Measurements from ENCODE around the gene CLIC3.
A peak's percentile ranks its signal among the peaks of the same experiment; 100 is the strongest.

Gene CLIC3

DNA sequence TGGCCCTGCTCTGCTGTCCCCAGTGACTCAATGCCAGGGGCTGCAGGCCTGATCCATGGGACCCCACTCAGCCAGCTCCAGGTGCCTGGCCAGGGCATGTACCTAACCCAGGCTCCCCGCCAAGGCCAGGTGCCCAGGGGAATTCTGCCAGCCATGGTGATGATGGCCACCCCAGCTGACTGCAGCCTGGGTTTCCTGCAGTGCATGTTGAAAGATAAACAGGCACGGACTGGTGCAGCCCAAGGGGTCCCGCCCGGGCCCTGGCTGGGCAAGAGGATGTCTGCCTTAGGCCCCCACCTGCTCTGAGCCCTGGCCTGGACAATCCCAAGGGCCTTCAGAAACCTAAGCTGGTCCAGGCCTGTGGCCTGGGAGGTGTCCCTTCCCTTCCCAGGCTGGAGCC lies 30.5 kb upstream of the CLIC3 start:
- Mint-ChIP-seq H3K36me3 (peaks cover 0 to 6% of the 10 kb centered on the region in 2 donors), H3K4me3 (peak overlapping the region in 1 of 2 donors; percentile 76), H3K9me3 (peaks cover 0 to 2% of the 10 kb centered on the region in 2 donors), H3K27ac (no peak overlapping the region), H3K4me1 (peaks cover 30 to 35% of the 10 kb centered on the region in 2 donors), H3K27me3 (no peaks in the 10 kb centered on the region)
- ATAC-seq (replicated peaks) (no peak), DNase-seq (no peak)

DNA sequence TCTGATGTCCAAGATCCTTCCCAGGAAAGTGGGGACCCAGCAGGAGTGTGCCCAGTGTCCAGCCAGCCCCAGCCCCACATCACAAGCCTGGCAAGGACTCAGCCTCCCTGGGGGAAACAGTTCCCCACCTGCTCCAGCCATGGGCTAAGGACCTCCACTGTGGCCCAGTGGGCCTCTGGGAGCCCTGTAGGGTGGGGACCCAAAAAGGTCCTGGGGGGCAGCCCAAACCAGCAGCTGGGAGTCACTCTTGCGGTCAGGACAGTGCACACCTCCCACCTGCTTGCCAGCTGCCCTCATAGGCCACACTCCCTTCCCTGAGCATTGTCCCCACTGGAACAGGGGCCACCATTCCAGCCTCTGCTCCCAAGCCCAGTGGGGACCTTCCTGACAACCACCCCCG lies 30.0 kb upstream of the CLIC3 start:
- Mint-ChIP-seq H3K4me1 (peaks cover 28 to 30% of the 10 kb centered on the region in 2 donors), H3K27me3 (no peaks in the 10 kb centered on the region), H3K27ac (no peak overlapping the region), H3K4me3 (no peak overlapping the region), H3K9me3 (peaks cover 0 to 2% of the 10 kb centered on the region in 2 donors), H3K36me3 (peaks cover 0 to 6% of the 10 kb centered on the region in 2 donors)
- DNase-seq (no peak), ATAC-seq (replicated peaks) (no peak)

DNA sequence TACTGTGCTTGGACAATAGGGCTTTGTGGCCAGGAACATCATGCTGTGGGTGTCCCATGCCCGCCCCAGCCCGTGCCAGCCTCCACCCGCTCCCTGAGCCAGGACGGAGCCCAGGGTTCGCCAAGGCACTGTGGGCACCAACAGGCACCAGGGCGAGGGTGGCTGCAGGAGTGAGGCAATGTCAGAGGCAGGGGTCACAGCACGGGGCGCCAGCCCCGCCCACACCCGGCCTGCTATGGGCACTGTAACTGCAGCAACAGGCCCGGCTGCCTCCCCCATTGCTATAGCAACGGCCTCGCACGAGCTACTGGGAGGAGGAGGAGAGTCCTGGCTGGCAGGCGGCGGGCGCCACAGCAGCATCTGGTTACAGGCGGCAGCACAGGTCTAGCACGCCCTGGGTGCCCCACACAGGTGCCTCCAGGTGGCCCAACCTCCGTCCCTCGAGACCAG lies 29.2 kb upstream of the CLIC3 start:
- Mint-ChIP-seq H3K4me3 (no peak overlapping the region), H3K4me1 (peaks cover 22 to 24% of the 10 kb centered on the region in 2 donors), H3K27me3 (no peaks in the 10 kb centered on the region), H3K27ac (no peak overlapping the region), H3K9me3 (peaks cover 0 to 2% of the 10 kb centered on the region in 2 donors), H3K36me3 (peaks cover 0 to 4% of the 10 kb centered on the region in 2 donors)
- DNase-seq (no peak), ATAC-seq (replicated peaks) (no peak)

DNA sequence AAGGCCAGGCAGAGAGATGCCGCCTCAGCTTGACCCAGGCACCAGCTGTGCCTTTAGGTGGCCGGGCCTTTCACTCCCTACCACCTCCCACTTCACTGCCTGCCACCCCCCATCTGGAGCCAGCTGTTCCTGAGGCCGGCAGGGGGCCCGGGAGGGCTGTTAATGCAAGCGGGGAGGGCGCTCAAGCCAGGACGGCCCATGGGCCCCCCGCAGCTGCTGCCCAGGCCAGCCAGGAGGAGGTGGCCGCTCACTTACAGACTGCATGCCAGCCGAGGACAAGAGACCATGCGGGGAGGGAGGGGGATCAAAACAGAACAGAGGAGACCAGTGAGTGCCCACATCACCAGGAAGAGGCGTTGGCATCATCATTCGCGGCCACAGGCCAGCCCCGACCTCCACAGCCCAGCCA lies 27.2 kb upstream of the CLIC3 start:
- H3K4me3 Mint-ChIP-seq, result no peak overlapping the region
- H3K4me1 Mint-ChIP-seq, result peaks cover 2 to 10% of the 10 kb centered on the region in 2 donors
- peaks cover 0 to 4% of the 10 kb centered on the region in 2 donors for H3K36me3 Mint-ChIP-seq
- no peaks in the 10 kb centered on the region for H3K27me3 Mint-ChIP-seq
- peaks cover 0 to 2% of the 10 kb centered on the region in 2 donors for H3K9me3 Mint-ChIP-seq
- H3K27ac Mint-ChIP-seq, result no peak overlapping the region
- DNase-seq (no peak), ATAC-seq (replicated peaks) (no peak)

DNA sequence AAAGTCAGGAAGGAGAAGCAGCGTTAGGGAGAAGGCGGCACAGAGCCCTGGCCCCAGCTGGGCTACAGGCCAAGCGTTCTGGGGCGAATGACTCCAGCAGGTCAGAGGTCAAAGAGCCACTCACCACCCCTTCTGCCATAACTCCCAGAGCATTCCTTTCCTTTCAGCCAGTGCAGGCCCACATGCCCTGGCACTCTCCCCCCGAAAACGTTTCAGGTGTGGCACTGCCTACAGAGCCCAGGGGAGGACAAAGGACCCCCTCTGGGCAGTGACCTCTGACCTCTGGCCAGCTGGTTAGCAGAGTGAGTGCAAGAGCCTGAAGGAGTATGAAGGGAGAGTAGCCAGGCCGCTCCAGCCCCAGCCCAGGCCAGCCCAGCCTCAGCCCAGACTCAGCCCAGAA lies 26.8 kb upstream of the CLIC3 start:
- peaks cover 0 to 10% of the 10 kb centered on the region in 2 donors for H3K4me1 Mint-ChIP-seq
- DNase-seq, result no peak
- H3K4me3 Mint-ChIP-seq, result no peak overlapping the region
- H3K27me3 Mint-ChIP-seq, result no peaks in the 10 kb centered on the region
- H3K36me3 Mint-ChIP-seq, result peaks cover 0 to 4% of the 10 kb centered on the region in 2 donors
- H3K27ac Mint-ChIP-seq, result peak overlapping the region; percentile 2
- ATAC-seq (replicated peaks), result no peak
- H3K9me3 Mint-ChIP-seq, result peaks cover 0 to 2% of the 10 kb centered on the region in 2 donors

DNA sequence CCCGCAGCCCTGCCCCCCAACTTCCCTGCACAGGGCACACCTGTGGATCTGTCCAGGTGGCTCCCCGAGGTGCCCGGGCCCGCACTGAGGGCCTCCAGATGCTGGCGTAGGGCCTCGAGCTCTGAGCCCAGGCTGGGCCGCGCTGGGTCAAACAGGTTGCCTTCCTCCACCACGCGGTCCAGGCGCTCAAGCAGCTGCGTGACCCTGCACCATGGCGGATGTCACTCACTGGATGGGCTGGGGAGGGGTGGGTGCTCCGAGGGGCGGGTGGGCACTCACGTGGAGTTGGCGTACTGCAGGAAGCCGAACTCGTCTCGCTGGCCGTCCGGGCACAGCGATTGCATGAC lies 26.3 kb upstream of the CLIC3 start:
- no peak for ATAC-seq (replicated peaks)

DNA sequence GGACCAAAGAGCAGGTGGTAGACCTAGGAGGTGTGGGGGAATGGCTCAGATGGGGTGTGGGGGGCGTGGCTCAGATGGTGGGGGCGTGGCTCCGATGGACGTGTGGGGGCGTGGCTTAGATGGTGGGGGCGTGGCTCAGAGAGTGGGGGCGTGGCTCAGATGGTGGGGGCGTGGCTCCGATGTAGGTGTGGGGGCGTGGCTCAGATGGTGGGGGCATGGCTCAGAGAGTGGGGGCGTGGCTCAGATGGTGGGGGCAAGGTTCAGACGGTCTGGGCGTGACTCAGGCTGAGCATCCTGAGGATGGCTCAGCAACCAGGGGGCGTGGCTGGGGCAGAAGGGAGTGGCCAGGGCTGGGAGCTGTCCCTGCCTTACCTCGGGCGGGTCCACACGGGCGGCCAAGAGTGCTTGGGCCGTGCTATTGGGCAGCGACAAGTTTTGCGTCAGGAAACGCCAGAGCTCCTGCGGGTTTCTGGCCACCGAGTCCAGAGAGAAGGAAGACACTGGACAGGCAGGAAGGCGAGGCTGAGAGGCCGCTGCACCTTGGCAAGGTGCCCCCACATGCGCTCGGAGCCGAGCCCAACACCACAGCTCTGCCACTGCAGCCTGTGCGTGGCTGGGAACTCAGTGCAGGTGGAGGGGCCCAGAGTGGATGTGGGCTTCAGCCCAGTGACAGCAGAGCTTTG lies 25.8 kb upstream of the CLIC3 start:
- Mint-ChIP-seq H3K4me3 (no peak overlapping the region), H3K9me3 (peaks cover 0 to 2% of the 10 kb centered on the region in 2 donors), H3K27ac (no peak overlapping the region), H3K27me3 (no peaks in the 10 kb centered on the region), H3K36me3 (peaks cover 2 to 4% of the 10 kb centered on the region in 2 donors), H3K4me1 (peaks cover 0 to 7% of the 10 kb centered on the region in 2 donors)
- ATAC-seq (replicated peaks) (peak; percentile 67), DNase-seq (no peak)

More for the DNA sequence above, 26.3 kb upstream of the CLIC3 start:
- peaks cover 0 to 4% of the 10 kb centered on the region in 2 donors for H3K36me3 Mint-ChIP-seq
- no peaks in the 10 kb centered on the region for H3K27me3 Mint-ChIP-seq
- no peak overlapping the region for H3K27ac Mint-ChIP-seq
- peaks cover 0 to 10% of the 10 kb centered on the region in 2 donors for H3K4me1 Mint-ChIP-seq
- H3K9me3 Mint-ChIP-seq, result peaks cover 0 to 2% of the 10 kb centered on the region in 2 donors
- no peak for DNase-seq
- H3K4me3 Mint-ChIP-seq, result no peak overlapping the region

DNA sequence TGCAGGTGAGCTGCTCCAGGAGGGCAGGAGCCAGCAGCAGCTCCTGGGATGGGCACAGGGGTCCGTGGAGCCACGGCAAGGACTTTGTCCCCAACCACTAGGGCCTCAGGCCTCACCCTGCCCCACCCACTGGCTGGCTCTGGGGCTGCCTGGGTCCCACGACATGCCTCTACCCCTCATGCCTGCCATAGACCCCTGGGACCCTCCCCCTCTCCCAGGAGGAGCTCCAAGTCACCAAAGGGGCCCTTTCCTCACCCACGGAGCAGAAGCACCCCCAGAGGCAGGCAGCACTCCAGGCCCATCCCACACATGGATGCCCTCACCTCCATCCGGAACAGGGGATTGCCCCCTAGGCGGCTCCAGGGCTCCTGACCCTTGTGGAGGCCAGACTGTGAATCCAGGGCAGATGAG lies 25.2 kb upstream of the CLIC3 start:
- Mint-ChIP-seq H3K36me3 (peaks cover 6 to 8% of the 10 kb centered on the region in 2 donors), H3K9me3 (peaks cover 0 to 2% of the 10 kb centered on the region in 2 donors), H3K27me3 (no peaks in the 10 kb centered on the region), H3K4me1 (peaks cover 0 to 3% of the 10 kb centered on the region in 2 donors), H3K27ac (no peak overlapping the region), H3K4me3 (no peak overlapping the region)
- DNase-seq (no peak), ATAC-seq (replicated peaks) (no peak)

DNA sequence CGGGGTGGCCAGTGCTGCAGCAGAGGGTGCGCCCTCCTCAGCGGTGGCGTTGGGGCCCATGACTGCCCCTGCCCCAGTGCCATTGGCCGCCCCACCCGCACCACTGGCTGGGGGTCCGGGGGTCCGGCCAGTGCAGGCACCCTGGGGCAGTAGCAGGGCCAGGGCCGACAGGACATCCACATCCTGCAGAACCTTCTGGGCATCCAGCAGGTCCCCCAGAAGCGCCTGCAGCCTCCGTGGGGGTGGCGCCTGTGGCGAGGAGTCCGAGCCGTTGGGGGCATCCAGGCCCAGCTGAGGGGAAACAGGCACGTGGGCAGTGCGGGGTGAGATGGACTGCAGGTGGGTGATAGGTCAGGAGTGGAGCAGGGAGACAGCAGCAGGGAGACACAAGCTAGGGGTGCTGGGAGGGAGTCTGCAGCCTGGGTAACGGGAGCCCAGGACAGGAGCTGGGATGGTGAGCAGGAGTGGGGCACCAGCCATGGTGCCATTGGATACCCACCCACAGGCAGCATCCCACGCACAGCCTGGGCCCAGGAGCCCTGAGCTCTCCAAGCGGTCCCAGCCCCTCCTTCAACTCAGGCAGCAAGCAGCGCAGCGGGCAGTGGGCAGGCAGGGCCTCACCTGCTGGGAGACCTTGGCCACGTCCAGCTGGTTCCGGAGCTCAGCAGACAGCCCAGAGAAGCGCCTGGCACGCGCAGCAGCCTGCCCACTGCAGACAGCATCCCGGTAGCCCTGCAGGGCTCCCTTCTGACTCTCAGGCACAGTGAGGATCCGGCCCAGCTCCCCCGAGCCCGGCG lies 24.6 kb upstream of the CLIC3 start:
- no peak for DNase-seq
- Mint-ChIP-seq H3K27ac (no peak overlapping the region), H3K9me3 (peaks cover 0 to 2% of the 10 kb centered on the region in 2 donors), H3K4me1 (peaks cover 0 to 3% of the 10 kb centered on the region in 2 donors), H3K4me3 (no peak overlapping the region), H3K36me3 (peaks cover 6 to 8% of the 10 kb centered on the region in 2 donors), H3K27me3 (no peaks in the 10 kb centered on the region)
- ATAC-seq (replicated peaks), result no peak

DNA sequence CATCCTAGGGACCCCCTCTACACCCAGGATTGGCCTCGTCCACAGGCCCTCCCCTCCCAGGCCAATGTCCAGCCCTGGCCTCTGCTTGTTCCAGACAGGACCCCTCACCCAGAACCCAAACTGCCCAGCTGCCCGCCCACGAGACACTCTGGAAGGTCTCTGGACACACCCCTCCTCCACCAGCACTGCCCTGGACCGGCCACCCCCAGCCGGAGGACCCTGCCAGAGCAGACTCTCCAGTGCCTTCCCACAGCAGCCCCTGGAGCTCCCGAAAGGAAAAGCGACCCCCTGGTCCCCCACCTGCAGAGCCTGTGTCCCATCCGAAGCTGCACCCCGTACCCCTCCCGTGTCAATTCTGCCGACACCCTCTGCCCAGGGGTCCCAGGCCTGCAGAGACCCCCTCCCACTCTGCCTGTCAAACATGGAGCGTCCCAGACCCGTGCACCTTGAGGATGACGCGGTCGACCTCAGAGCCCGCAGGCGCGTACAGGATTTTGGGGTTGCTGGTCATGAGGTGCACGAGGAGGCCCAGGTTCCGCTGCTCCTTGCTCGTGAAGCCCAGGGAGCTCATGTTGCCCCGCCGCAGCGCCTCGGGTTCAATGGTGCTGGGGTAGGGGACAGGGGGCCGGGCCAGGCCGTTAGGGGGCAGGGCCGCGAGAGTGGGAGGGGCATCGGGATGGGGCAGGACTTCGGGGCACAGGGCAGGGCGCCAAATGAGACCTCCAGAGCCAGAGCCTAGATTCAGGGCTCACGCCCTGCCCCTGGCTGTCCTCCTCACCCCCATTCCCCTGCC lies 23.7 kb upstream of the CLIC3 start:
- ATAC-seq (replicated peaks) (no peak), DNase-seq (no peak)
- peaks cover 6 to 8% of the 10 kb centered on the region in 2 donors for H3K36me3 Mint-ChIP-seq
- H3K27ac Mint-ChIP-seq, result no peak overlapping the region
- H3K4me3 Mint-ChIP-seq, result no peak overlapping the region
- peaks cover 0 to 2% of the 10 kb centered on the region in 2 donors for H3K4me1 Mint-ChIP-seq
- H3K27me3 Mint-ChIP-seq, result no peaks in the 10 kb centered on the region
- H3K9me3 Mint-ChIP-seq, result peaks cover 0 to 2% of the 10 kb centered on the region in 2 donors

DNA sequence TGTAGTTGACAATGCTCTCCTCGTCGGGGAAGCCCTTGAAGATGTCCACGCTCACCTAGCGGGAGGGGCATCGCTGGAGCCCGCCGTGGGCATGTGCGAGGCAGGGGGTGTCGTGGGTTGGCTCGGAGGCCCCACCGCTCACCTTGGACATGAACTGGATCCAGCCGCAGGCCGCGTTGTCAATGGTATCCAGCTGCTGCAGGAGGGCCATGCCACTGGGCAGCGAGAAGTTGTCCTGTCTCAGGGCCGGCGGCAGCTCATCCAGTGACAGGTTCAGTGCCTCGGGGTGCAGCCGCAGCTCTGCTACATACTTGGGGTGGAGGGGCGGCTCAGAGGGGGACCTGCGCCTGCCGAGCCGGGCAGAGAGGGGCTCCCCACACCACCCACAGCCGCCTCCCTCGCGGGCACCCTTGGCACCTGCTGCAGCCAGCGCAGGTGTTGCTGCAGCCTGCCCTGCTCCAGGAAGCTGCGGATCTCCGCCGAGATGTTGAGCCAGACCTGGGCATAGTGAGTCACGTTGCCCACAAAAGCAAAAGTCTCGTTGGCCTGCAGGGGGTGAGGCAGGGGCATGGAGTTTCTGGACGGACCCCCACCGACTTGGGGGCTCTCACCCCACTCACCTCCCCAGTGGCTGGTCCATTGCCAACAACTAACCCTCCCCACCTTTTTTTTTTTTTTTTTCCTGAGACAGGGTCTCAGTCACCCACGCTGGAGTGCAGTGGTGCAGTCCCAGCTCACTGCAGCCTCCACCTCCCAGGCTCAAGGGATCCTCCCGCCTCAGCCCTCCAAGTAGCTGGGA lies 22.6 kb upstream of the CLIC3 start:
- Mint-ChIP-seq H3K4me3 (no peak overlapping the region), H3K27ac (no peak overlapping the region), H3K4me1 (peaks cover 0 to 2% of the 10 kb centered on the region in 2 donors), H3K36me3 (peaks cover 8% of the 10 kb centered on the region in 2 donors), H3K27me3 (no peaks in the 10 kb centered on the region), H3K9me3 (peaks cover 0 to 2% of the 10 kb centered on the region in 2 donors)
- ATAC-seq (replicated peaks) (no peak), DNase-seq (no peak)

DNA sequence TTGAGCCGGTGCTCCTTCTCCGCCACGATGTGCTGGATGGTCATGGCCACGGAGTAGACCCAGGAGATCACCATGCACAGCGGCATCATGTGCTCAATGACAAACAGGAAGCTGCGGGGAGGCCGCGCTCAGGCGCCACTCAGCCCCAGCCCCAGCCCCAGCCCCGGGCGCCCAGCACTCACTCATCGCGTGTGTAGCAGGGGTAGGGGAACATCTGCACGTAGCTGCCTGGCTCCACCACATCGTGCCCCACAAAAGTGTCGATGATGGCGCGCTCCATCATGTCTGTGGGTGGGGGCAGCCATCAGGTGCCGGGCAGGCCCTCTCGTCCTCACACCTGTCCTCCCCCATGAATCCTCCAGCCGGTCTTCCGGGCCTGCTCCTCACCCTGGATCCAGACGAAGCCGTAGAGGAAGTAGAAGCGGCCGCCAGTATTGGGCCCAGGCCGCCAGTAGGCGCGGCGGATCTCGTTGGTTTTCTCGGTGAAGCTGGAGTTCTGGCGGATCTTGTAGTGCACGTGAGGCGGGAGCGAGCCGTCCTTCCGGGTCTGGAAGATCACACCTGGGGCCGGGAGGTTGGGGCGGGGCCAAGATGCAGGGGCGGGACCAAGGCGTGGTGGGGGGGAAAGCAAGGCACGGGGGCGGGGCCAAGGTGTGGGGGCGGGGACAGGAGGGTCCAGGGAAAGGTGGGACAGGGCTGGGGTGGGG lies 21.6 kb upstream of the CLIC3 start:
- peaks cover 8% of the 10 kb centered on the region in 2 donors for H3K36me3 Mint-ChIP-seq
- H3K4me1 Mint-ChIP-seq, result peaks cover 0 to 2% of the 10 kb centered on the region in 2 donors
- no peak for DNase-seq
- no peak for ATAC-seq (replicated peaks)
- peaks cover 0 to 2% of the 10 kb centered on the region in 2 donors for H3K9me3 Mint-ChIP-seq
- H3K27ac Mint-ChIP-seq, result no peak overlapping the region
- H3K27me3 Mint-ChIP-seq, result no peaks in the 10 kb centered on the region
- no peak overlapping the region for H3K4me3 Mint-ChIP-seq

DNA sequence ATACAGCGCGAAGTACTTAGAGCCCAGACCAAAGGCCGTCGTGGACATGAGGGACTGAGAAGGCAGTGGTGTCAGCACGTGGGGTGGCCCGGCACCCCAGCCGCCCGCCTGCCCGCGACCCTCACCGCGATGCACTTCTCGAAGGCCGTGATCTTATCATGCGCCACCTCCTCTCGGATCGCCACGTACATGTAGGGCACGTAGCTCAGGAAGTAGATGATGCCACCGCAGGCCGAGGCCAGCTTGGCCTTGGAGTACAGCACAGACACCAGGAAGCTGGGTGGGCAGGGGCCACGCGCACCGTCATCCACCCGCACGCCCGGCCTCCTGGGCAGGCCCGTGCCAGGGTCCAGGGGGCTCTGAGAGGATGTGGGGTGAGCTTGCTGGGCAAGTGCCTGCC lies 20.7 kb upstream of the CLIC3 start:
- no peak for ATAC-seq (replicated peaks)
- Mint-ChIP-seq H3K4me1 (peaks cover 0 to under 1% of the 10 kb centered on the region in 2 donors), H3K27ac (no peak overlapping the region), H3K27me3 (no peaks in the 10 kb centered on the region), H3K4me3 (no peak overlapping the region), H3K36me3 (peaks cover 6 to 8% of the 10 kb centered on the region in 2 donors), H3K9me3 (peaks cover 0 to under 1% of the 10 kb centered on the region in 2 donors)
- DNase-seq, result no peak
